ENCODE results near the gene POMT2. TPM values are rescaled to one million over a fixed set of nuclear protein-coding genes. Genes with fewer than 3 reads are reported as not detected.

The POMT2 gene
- total RNA-seq, 1 experiment from 2014 or later: 30.4 TPM

- Histone ChIP-seq H3K9me3 (no peaks in the 10 kb centered on the region), H3K4me3 (ENCODE audit: low read depth, low read length) (no peak overlapping the region), H3K36me3 (ENCODE audit: control insufficient read depth, insufficient read depth, low read length) (no peaks in the 10 kb centered on the region), H3K4me1 (no peaks in the 10 kb centered on the region), H3K27me3 (replicated peaks; ENCODE audit: control insufficient read depth, insufficient read depth, low read length) (no peaks in the 10 kb centered on the region)
- H3K27ac Mint-ChIP-seq (ENCODE audit: unreplicated experiment): no peak overlapping the region
- H3K27me3 Mint-ChIP-seq (ENCODE audit: insufficient read depth, unreplicated experiment): no peaks in the 10 kb centered on the region
- no TSS peak for BruUV-seq (replicated peaks)
- intact Hi-C loops (cut with micrococcal nuclease; ENCODE audit: unreplicated experiment): no loop called here
- no peaks in the 10 kb centered on the region for H3K9me3 Mint-ChIP-seq (ENCODE audit: unreplicated experiment)
- no peak overlapping the region for H3K4me3 Mint-ChIP-seq (ENCODE audit: unreplicated experiment)
- no peaks in the 10 kb centered on the region for H3K4me1 Mint-ChIP-seq (ENCODE audit: low read depth, unreplicated experiment)
- CTCF ChIA-PET: no interaction called here
- DNase-seq: no peak
- H3K36me3 Mint-ChIP-seq (ENCODE audit: insufficient read depth, unreplicated experiment): peaks cover 5% of the 10 kb centered on the region
- POLR2A ChIA-PET: no interaction called here
- no peak for TF ChIP-seq CTCF (IDR thresholded peaks at IDR 0.05; ENCODE audit: insufficient read depth in 1 of 2, low read depth in 1 of 2, low read length in 1 of 2, severe bottlenecking in 1 of 2, unreplicated experiment in 1 of 2)
These were observed 23.8 kb upstream of the POMT2 start for GRCh38 chr14:77344377-77344996.

DNA sequence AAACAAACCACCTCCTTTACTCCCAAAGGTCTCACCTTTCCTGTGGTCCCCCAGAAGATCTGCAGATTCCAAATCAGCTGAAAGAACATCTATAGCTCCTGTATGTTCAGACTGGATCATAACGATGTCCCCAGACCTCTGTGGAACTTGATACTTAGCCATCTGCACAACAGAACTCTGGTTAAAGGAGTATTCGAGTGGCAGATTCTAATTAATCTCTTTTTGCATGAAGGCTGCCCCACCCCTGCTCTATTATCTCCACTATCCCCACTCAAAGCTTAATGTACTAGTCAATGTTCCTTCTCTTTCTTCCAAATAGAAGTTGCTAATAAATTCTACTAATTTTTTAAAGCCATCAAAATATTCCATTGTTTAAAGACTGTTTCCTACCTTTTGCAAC is 23.0 kb upstream of the POMT2 start:
- Mint-ChIP-seq H3K27ac (ENCODE audit: unreplicated experiment) (no peak overlapping the region), H3K4me3 (ENCODE audit: unreplicated experiment) (no peak overlapping the region), H3K4me1 (ENCODE audit: low read depth, unreplicated experiment) (no peaks in the 10 kb centered on the region), H3K9me3 (ENCODE audit: unreplicated experiment) (no peaks in the 10 kb centered on the region), H3K27me3 (ENCODE audit: insufficient read depth, unreplicated experiment) (no peaks in the 10 kb centered on the region), H3K36me3 (ENCODE audit: insufficient read depth, unreplicated experiment) (no peaks in the 10 kb centered on the region)
- no peaks in the 10 kb centered on the region for H3K9me3 ChIP-seq
- ChIA-PET POLR2A (no interaction called here), CTCF (no interaction called here)
- H3K36me3 ChIP-seq (ENCODE audit: control insufficient read depth, insufficient read depth, low read length): no peaks in the 10 kb centered on the region
- H3K4me3 ChIP-seq (ENCODE audit: low read depth, low read length): no peak overlapping the region
- no TSS peak for BruUV-seq (replicated peaks)
- no peak for TF ChIP-seq CTCF (IDR thresholded peaks at IDR 0.05; ENCODE audit: insufficient read depth in 1 of 2, low read depth in 1 of 2, low read length in 1 of 2, severe bottlenecking in 1 of 2, unreplicated experiment in 1 of 2)
- H3K4me1 ChIP-seq: no peaks in the 10 kb centered on the region
- no peak for DNase-seq
- intact Hi-C loops (cut with micrococcal nuclease; ENCODE audit: unreplicated experiment): no loop called here
- no peaks in the 10 kb centered on the region for H3K27me3 ChIP-seq (replicated peaks; ENCODE audit: control insufficient read depth, insufficient read depth, low read length)

DNA sequence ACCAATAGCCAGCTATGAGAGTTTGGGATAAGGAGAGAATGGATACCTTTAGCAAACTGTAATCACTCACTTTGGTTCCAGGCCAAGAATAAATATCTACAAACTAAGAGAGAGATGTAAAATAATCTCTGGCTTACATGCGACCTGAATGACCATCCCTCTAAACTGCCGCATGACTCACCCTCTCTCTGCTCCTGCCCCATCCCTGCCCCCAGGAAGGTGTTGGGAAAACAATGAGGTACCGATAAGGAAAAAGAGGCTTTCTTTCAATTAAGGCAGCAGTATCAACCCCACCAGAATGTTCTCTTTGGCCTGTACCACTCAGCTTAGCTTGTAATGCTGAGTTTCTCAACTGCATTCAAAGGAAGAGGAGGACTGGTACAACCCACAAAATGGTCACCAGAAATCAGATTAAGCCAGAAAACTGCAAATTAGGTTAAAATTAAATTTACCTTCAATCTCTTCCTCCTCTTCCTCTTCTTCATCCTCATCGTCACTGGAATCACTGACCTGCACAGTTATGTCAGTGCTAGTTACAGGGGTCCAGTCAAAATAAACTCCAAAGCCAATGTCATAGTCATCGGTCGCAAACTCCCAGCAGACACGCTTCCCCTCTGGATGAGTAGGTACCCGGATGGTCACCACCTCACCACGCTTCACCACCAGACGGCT is 22.2 kb upstream of the POMT2 start:
- no peaks in the 10 kb centered on the region for H3K27me3 ChIP-seq (replicated peaks; ENCODE audit: control insufficient read depth, insufficient read depth, low read length)
- ChIA-PET POLR2A (no interaction called here), CTCF (no interaction called here)
- H3K9me3 ChIP-seq: no peaks in the 10 kb centered on the region
- H3K27me3 Mint-ChIP-seq (ENCODE audit: insufficient read depth, unreplicated experiment): no peaks in the 10 kb centered on the region
- DNase-seq: no peak
- H3K4me3 ChIP-seq (ENCODE audit: low read depth, low read length): no peak overlapping the region
- H3K36me3 Mint-ChIP-seq (ENCODE audit: insufficient read depth, unreplicated experiment): no peaks in the 10 kb centered on the region
- H3K4me1 Mint-ChIP-seq (ENCODE audit: low read depth, unreplicated experiment): no peaks in the 10 kb centered on the region
- no peak overlapping the region for H3K27ac Mint-ChIP-seq (ENCODE audit: unreplicated experiment)
- intact Hi-C loops (cut with micrococcal nuclease; ENCODE audit: unreplicated experiment): no loop called here
- no peaks in the 10 kb centered on the region for H3K36me3 ChIP-seq (ENCODE audit: control insufficient read depth, insufficient read depth, low read length)
- H3K9me3 Mint-ChIP-seq (ENCODE audit: unreplicated experiment): no peaks in the 10 kb centered on the region
- no peaks in the 10 kb centered on the region for H3K4me1 ChIP-seq
- no peak for TF ChIP-seq CTCF (IDR thresholded peaks at IDR 0.05; ENCODE audit: insufficient read depth in 1 of 2, low read depth in 1 of 2, low read length in 1 of 2, severe bottlenecking in 1 of 2, unreplicated experiment in 1 of 2)
- no TSS peak for BruUV-seq (replicated peaks)
- H3K4me3 Mint-ChIP-seq (ENCODE audit: unreplicated experiment): no peak overlapping the region
